T-cell (primary cell): ENCODE data around the gene SUMO2. TPM values are rescaled to one million over a fixed set of nuclear protein-coding genes. Genes with fewer than 3 reads are reported as not detected.
A peak's percentile ranks its signal among the peaks of the same experiment; 100 is the strongest.

Experiments used
- ATAC-seq, 4 experiments: fragments of 200-7000 bp in 3 of 4; fragments of 150-1000 bp in 1 of 4; cut with Tn5 transposase; replicated peaks in 1 of 4; 1 replicate in 3 of 4; 2 replicates in 1 of 4; pipeline ENCODE4 v1.10.0; 2021; ENCODE audit warnings: moderate library complexity in 3 of 4, mild to moderate bottlenecking in 2 of 4, moderate number of reproducible peaks in 1 of 4
- CTCF ChIA-PET, 2 donors: fragments of 300-600 bp; sonication (Branson Sonifier 250); formaldehyde crosslinking; loops; one replicate each; lab custom pipeline; 2022; ENCODE audit warnings: antibody characterized with exemption in 2 of 2; lab: Charles Lee
- POLR2A ChIA-PET, 2 donors: fragments of 300-600 bp; sonication (Branson Sonifier 250); formaldehyde crosslinking; loops; one replicate each; lab custom pipeline; 2022; ENCODE audit warnings: antibody characterized with exemption in 2 of 2; lab: Charles Lee
- DNase-seq, 35 experiments: peaks; one replicate each; pipeline versions ENCODE4 v3.0.0 to v3.0.0-alpha.2; 2013 to 2023
- H3K27ac ChIP-seq: one replicate; pipeline ENCODE4 v1.5.1; 2013; ENCODE audit warnings: low read length
- H3K27me3 ChIP-seq, 2 experiments: replicated peaks in 1 of 2; 1 replicate in 1 of 2; 2 replicates in 1 of 2; pipeline versions ENCODE4 v1.6.1 to v1.7.0; 2013; ENCODE audit warnings: low read length in 1 of 2, mixed read lengths in 1 of 2; ENCODE audit not compliant: control insufficient read depth in 2 of 2, insufficient read depth in 2 of 2; ENCODE audit errors: extremely low read depth in 1 of 2
- H3K36me3 ChIP-seq, 2 donors: 1 replicate in 1 of 2; 2 replicates in 1 of 2; pipeline versions ENCODE4 v1.6.1 to v1.7.0; 2013; ENCODE audit warnings: low read length in 1 of 2; ENCODE audit not compliant: control insufficient read depth in 2 of 2, insufficient read depth in 1 of 2; ENCODE audit errors: extremely low read depth in 1 of 2
- H3K4me1 ChIP-seq, 2 experiments: 1 replicate in 1 of 2; 2 replicates in 1 of 2; pipeline versions ENCODE4 v1.6.1 to v1.7.0; 2013; ENCODE audit warnings: low read length in 2 of 2, mixed read lengths in 1 of 2; ENCODE audit not compliant: insufficient read depth in 2 of 2, control insufficient read depth in 1 of 2; ENCODE audit errors: extremely low read depth in 1 of 2
- H3K4me3 ChIP-seq, 2 donors: 1 replicate in 1 of 2; 2 replicates in 1 of 2; pipeline versions ENCODE4 v1.5.1 to v1.7.0; 2013; ENCODE audit warnings: mild to moderate bottlenecking in 2 of 2, low read length in 1 of 2, moderate library complexity in 1 of 2; ENCODE audit not compliant: control insufficient read depth in 1 of 2; ENCODE audit errors: extremely low read depth in 1 of 2
- H3K9me3 ChIP-seq: 2 replicates; pipeline ENCODE4 v1.7.0; 2013
- H3K27ac Mint-ChIP-seq, 2 donors: one replicate each; pipeline ENCODE4 v1.8.0; 2020 to 2021; ENCODE audit warnings: mild to moderate bottlenecking in 2 of 2, mixed read lengths in 2 of 2
- H3K27me3 Mint-ChIP-seq, 2 donors: one replicate each; pipeline ENCODE4 v1.8.0; 2021 to 2022; ENCODE audit warnings: mixed read lengths in 2 of 2
- H3K36me3 Mint-ChIP-seq: one replicate; pipeline ENCODE4 v1.8.0; 2021; ENCODE audit warnings: mixed read lengths
- H3K4me1 Mint-ChIP-seq, 3 donors: one replicate each; pipeline ENCODE4 v1.8.0; 2020 to 2022; ENCODE audit warnings: mixed read lengths in 3 of 3, mild to moderate bottlenecking in 1 of 3
- H3K4me3 Mint-ChIP-seq, 3 donors: one replicate each; pipeline ENCODE4 v1.8.0; 2020 to 2022; ENCODE audit warnings: mild to moderate bottlenecking in 3 of 3, mixed read lengths in 3 of 3, moderate library complexity in 3 of 3
- H3K9me3 Mint-ChIP-seq, 3 donors: one replicate each; pipeline ENCODE4 v1.8.0; 2020 to 2022; ENCODE audit warnings: mixed read lengths in 3 of 3
- WGBS: methylation state at CpG from one replicate; pipeline ENCODE4 v1.1.5; 2013; ENCODE audit warnings: missing lambda C conversion rate; ENCODE audit not compliant: insufficient coverage; 5-methylcytosine and 5-hydroxymethylcytosine counted together
- total RNA-seq, 35 experiments: library from RNA in 6 of 35; stranded (reverse) in 6 of 35; fragments of 120-200 nt in 1 of 35; gene quantifications; one replicate each; pipeline versions ENCODE4 v1.2.1 to v1.2.4 and lab custom pipeline; 2013 to 2026

Gene SUMO2
- total RNA-seq: 100 to 1,000 TPM; 239 to 284 (median 269) TPM
- total RNA-seq (2013): 203 TPM
- total RNA-seq (lab: John Stamatoyannopoulos, UW): 77.7 to 258 (median 93.7) reads per million in 29 experiments

GRCh38 chr17:75182569-75183436, at the start of gene SUMO2:
TSS of gene SUMO2 (minus strand) at chr17:75182959. CDS start at chr17:75182834, 125 bp downstream.
- H3K4me1 ChIP-seq: peaks cover 20 to 37% of the 10 kb centered on the region in 2 experiments
- ATAC-seq (peak; percentile 81 to 86 (median 85)), DNase-seq (peak; percentile 89 to 98 (median 94))
- H3K4me3 ChIP-seq: peak within 1 kb of the TSS; percentile 91 to 94
- peak within 1 kb of the TSS; percentile 89 to 92 (median 90) for H3K4me3 Mint-ChIP-seq
- no peaks in the 10 kb centered on the region for H3K27me3 ChIP-seq
- H3K4me1 Mint-ChIP-seq: peaks cover 34 to 46% (median 43%) of the 10 kb centered on the region in 3 donors
- H3K9me3 ChIP-seq: no peaks in the 10 kb centered on the region
- WGBS: under 1% methylated on average over 62 of the region's 92 CpGs
- H3K9me3 Mint-ChIP-seq: no peaks in the 10 kb centered on the region
- POLR2A ChIA-PET: interaction anchor here (0.6 kb wide), 2 partner anchors 78 to 921 kb away, joined by 3 to 5 read pairs; partner anchors contain the start of gene EXOC7 (in 1 of the 2)
- H3K36me3 Mint-ChIP-seq: peaks cover 3% of the 10 kb centered on the region
- peaks cover 0 to 23% of the 10 kb centered on the region in 2 donors for H3K36me3 ChIP-seq
- H3K27me3 Mint-ChIP-seq: no peaks in the 10 kb centered on the region
- H3K27ac ChIP-seq: peak within 1 kb of the TSS; percentile 98
- CTCF ChIA-PET: interaction anchor here in 1 of 2 donors (0.6 to 1.3 kb wide), 4 partner anchors 9 to 80 kb away, joined by 4 to 5 read pairs (median 4); no protein-coding TSS in a partner anchor
- peak within 1 kb of the TSS; percentile 97 to 98 for H3K27ac Mint-ChIP-seq

- no peaks in the 10 kb centered on the region for H3K9me3 Mint-ChIP-seq
- H3K27ac Mint-ChIP-seq: no peak overlapping the region
- no peak for ATAC-seq
- Histone ChIP-seq H3K9me3 (no peaks in the 10 kb centered on the region), H3K27ac (no peak overlapping the region), H3K4me3 (no peak overlapping the region), H3K4me1 (no peaks in the 10 kb centered on the region), H3K27me3 (no peaks in the 10 kb centered on the region), H3K36me3 (peaks cover 19 to 71% of the 10 kb centered on the region in 2 donors)
- H3K4me3 Mint-ChIP-seq: no peak overlapping the region
- H3K27me3 Mint-ChIP-seq: no peaks in the 10 kb centered on the region
- WGBS: 97% methylated on average over 9 of the region's 18 CpGs
- DNase-seq: no peak
- CTCF ChIA-PET: no interaction called here
- POLR2A ChIA-PET: no interaction called here
- H3K36me3 Mint-ChIP-seq: peaks cover 49% of the 10 kb centered on the region
- H3K4me1 Mint-ChIP-seq: no peaks in the 10 kb centered on the region
Measured at GRCh38 chr17:75231741-75232464, 49.1 kb upstream of the SUMO2 start.

- ATAC-seq: no peak
- POLR2A ChIA-PET: no interaction called here
- Histone ChIP-seq H3K36me3 (peaks cover 19 to 71% of the 10 kb centered on the region in 2 donors), H3K9me3 (no peaks in the 10 kb centered on the region), H3K27me3 (no peaks in the 10 kb centered on the region), H3K27ac (no peak overlapping the region), H3K4me3 (no peak overlapping the region), H3K4me1 (no peaks in the 10 kb centered on the region)
- no peak overlapping the region for H3K4me3 Mint-ChIP-seq
- DNase-seq: no peak
- peaks cover 43% of the 10 kb centered on the region for H3K36me3 Mint-ChIP-seq
- H3K27ac Mint-ChIP-seq: no peak overlapping the region
- no peaks in the 10 kb centered on the region for H3K9me3 Mint-ChIP-seq
- CTCF ChIA-PET: interaction anchor here (0.6 to 1.2 kb wide), 3 partner anchors 11 to 168 kb away, joined by 3 to 8 read pairs (median 5); no protein-coding TSS in a partner anchor
- 100% methylated on average over 4 of the region's 8 CpGs for WGBS
- no peaks in the 10 kb centered on the region for H3K27me3 Mint-ChIP-seq
- H3K4me1 Mint-ChIP-seq: no peaks in the 10 kb centered on the region
Measured at GRCh38 chr17:75231071-75231470, 48.3 kb upstream of the SUMO2 start.

- peaks cover 21 to 73% of the 10 kb centered on the region in 2 donors for H3K36me3 ChIP-seq
- ChIA-PET POLR2A (interaction anchor here (0.6 kb wide), 2 partner anchors 8 to 156 kb away, joined by 5 to 6 read pairs; no protein-coding TSS in a partner anchor), CTCF (no interaction called here)
- H3K9me3 Mint-ChIP-seq: no peaks in the 10 kb centered on the region
- no peak for DNase-seq
- no peaks in the 10 kb centered on the region for H3K9me3 ChIP-seq
- H3K36me3 Mint-ChIP-seq: peaks cover 42% of the 10 kb centered on the region
- no peaks in the 10 kb centered on the region for H3K27me3 Mint-ChIP-seq
- WGBS: 98% methylated on average over 4 of the region's 4 CpGs
- H3K4me1 ChIP-seq: no peaks in the 10 kb centered on the region
- H3K27ac Mint-ChIP-seq: no peak overlapping the region
- no peak overlapping the region for H3K4me3 ChIP-seq
- ATAC-seq: no peak
- H3K27me3 ChIP-seq: no peaks in the 10 kb centered on the region
- no peak overlapping the region for H3K4me3 Mint-ChIP-seq
- H3K27ac ChIP-seq: no peak overlapping the region
- H3K4me1 Mint-ChIP-seq: no peaks in the 10 kb centered on the region
Measured at GRCh38 chr17:75228847-75229246, 46.1 kb upstream of the SUMO2 start.

- Mint-ChIP-seq H3K9me3 (no peaks in the 10 kb centered on the region), H3K36me3 (peaks cover 42% of the 10 kb centered on the region), H3K27me3 (no peaks in the 10 kb centered on the region), H3K4me3 (no peak overlapping the region), H3K27ac (no peak overlapping the region), H3K4me1 (no peaks in the 10 kb centered on the region)
- ChIA-PET POLR2A (interaction anchor here in 1 of 2 donors (0.6 kb wide), 1 partner anchor 155 kb away, joined by 5 read pairs; no protein-coding TSS in a partner anchor), CTCF (no interaction called here)
- H3K27me3 ChIP-seq: no peaks in the 10 kb centered on the region
- no peak for ATAC-seq
- H3K27ac ChIP-seq: no peak overlapping the region
- H3K4me3 ChIP-seq: no peak overlapping the region
- 100% methylated on average over 1 of the region's 2 CpGs for WGBS
- H3K9me3 ChIP-seq: no peaks in the 10 kb centered on the region
- no peak for DNase-seq
- H3K36me3 ChIP-seq: peaks cover 21 to 73% of the 10 kb centered on the region in 2 donors
- H3K4me1 ChIP-seq: no peaks in the 10 kb centered on the region
Measured at GRCh38 chr17:75228305-75228704, 45.5 kb upstream of the SUMO2 start.

GRCh38 chr17:75227729-75228128, 45.0 kb upstream of the SUMO2 start:
- Histone ChIP-seq H3K27ac (no peak overlapping the region), H3K27me3 (no peaks in the 10 kb centered on the region), H3K36me3 (peaks cover 17 to 67% of the 10 kb centered on the region in 2 donors), H3K4me1 (no peaks in the 10 kb centered on the region), H3K9me3 (no peaks in the 10 kb centered on the region), H3K4me3 (no peak overlapping the region)
- Mint-ChIP-seq H3K36me3 (peaks cover 42% of the 10 kb centered on the region), H3K4me3 (no peak overlapping the region), H3K9me3 (no peaks in the 10 kb centered on the region), H3K4me1 (no peaks in the 10 kb centered on the region), H3K27me3 (no peaks in the 10 kb centered on the region), H3K27ac (no peak overlapping the region)
- WGBS: 94% methylated on average over 2 of the region's 5 CpGs
- ChIA-PET POLR2A (interaction anchor here in 1 of 2 donors (0.7 kb wide), 1 partner anchor 227 kb away, joined by 11 read pairs; no protein-coding TSS in a partner anchor), CTCF (no interaction called here)
- DNase-seq (no peak), ATAC-seq (no peak)
